Measurements from ENCODE around the gene DEFB124.

DEFB124 gene

DNA sequence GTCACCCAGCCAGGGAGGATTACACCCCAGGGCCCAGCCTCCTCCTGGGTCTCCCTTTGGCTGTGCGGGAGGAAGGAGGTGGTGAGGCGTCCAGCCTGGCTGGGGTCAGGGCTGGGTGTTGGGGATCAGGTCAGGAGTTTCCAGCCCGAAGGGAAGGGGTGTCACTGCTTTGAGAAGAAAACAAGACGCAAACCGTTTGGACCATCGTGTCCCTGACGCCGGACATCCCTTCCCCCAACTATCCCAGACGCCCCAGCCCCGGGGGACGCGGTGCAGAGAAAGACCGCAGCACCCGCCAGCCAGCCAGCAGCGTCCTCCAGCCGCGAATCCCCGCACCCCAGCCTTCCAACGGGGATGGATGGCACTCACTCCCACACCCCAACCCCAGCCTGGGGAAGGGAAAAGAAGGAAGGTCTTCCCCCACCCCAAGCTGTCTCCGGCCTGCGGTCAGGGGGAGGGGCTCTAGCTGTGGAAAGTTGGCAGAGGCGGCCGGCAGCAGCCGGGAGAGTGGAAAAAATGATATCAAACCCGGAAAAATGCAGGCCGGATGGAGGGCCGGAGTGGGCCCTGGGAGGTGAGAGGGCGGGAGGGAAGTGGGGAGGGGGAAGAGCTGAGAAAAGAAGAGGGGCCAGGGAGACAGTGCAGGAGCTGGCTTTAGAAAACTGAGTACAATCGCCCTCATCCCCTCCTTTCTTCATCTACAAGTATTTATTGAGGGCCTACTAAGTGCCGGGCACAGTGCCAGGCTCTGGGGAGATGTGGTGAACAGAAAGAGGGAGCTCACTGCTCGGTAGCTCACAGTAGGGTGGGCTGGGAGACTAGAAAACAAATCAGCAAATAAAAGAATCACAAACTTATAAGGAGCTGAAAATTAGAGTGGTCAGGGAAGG lies 10.8 kb upstream of the DEFB124 start:
- no peak overlapping the region for H3K4ac ChIP-seq (ENCODE audit: low read depth, low read length)

DNA sequence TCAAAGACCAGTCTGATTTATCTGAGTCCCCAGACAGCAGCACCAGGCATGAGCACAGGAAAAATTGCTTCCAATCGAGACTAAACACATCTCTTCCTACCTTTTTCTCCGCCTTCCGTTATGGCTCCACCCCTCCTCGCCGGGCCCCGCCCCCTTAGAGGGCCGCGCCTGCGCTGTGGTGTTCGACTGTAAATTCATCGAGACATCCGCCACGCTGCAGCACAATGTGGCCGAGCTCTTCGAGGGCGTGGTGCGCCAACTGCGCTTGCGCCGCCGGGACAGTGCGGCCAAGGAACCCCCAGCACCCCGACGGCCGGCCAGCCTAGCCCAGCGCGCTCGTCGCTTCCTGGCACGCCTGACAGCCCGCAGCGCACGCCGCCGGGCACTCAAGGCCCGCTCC lies 9.1 kb upstream of the DEFB124 start:
- Histone ChIP-seq H3K4ac (ENCODE audit: low read depth, low read length) (no peak overlapping the region), H3K4me3 (ENCODE audit: low read length) (no peak overlapping the region), H3K18ac (ENCODE audit: low read length) (no peak overlapping the region), H3K23ac (ENCODE audit: low read length) (no peak overlapping the region), H3K27me3 (ENCODE audit: insufficient read depth, low read length, poor library complexity) (no peaks in the 10 kb centered on the region), H3K79me2 (ENCODE audit: control insufficient read depth, insufficient read depth, low read length) (no peaks in the 10 kb centered on the region), H4K5ac (ENCODE audit: low read length) (no peak overlapping the region), H4K8ac (ENCODE audit: low read depth, low read length) (no peak overlapping the region), H3K4me2 (ENCODE audit: low read length) (no peak overlapping the region), H2BK120ac (ENCODE audit: low read depth, low read length) (no peak overlapping the region), H2BK5ac (ENCODE audit: low read length) (no peak overlapping the region), H3K56ac (ENCODE audit: low read length) (no peak overlapping the region), H2AK5ac (ENCODE audit: low read length) (no peak overlapping the region), H3K36me3 (ENCODE audit: control insufficient read depth, insufficient read depth, low read length) (no peaks in the 10 kb centered on the region), H2BK15ac (replicated peaks; ENCODE audit: low read depth) (no peak overlapping the region), H3K27ac (ENCODE audit: low read depth, low read length) (no peak overlapping the region), H3K9ac (ENCODE audit: low read length) (no peak overlapping the region), H3K79me1 (ENCODE audit: low read length) (no peaks in the 10 kb centered on the region), H3K4me1 (ENCODE audit: control insufficient read depth, low read depth, low read length) (no peaks in the 10 kb centered on the region)
- no CpG with 5 or more reads among the region's 36 CpGs for WGBS (ENCODE audit: extremely low coverage, insufficient coverage, low lambda C conversion rate)
- no peak for DNase-seq

More for the DNA sequence above, 10.8 kb upstream of the DEFB124 start:
- no peak overlapping the region for H4K8ac ChIP-seq (ENCODE audit: low read depth, low read length)
- no peak overlapping the region for H2BK120ac ChIP-seq (ENCODE audit: low read depth, low read length)
- no peak overlapping the region for H3K23ac ChIP-seq (ENCODE audit: low read length)
- DNase-seq, result no peak
- WGBS (ENCODE audit: extremely low coverage, insufficient coverage, low lambda C conversion rate), result no CpG with 5 or more reads among the region's 31 CpGs
- H3K79me2 ChIP-seq (ENCODE audit: control insufficient read depth, insufficient read depth, low read length), result no peaks in the 10 kb centered on the region
- H2BK15ac ChIP-seq (replicated peaks; ENCODE audit: low read depth), result no peak overlapping the region
- H4K5ac ChIP-seq (ENCODE audit: low read length), result no peak overlapping the region
- H3K9ac ChIP-seq (ENCODE audit: low read length), result no peak overlapping the region
- H2BK5ac ChIP-seq (ENCODE audit: low read length), result no peak overlapping the region
- H3K27me3 ChIP-seq (ENCODE audit: insufficient read depth, low read length, poor library complexity), result no peaks in the 10 kb centered on the region
- no peaks in the 10 kb centered on the region for H3K4me1 ChIP-seq (ENCODE audit: control insufficient read depth, low read depth, low read length)
- no peak overlapping the region for H3K4me2 ChIP-seq (ENCODE audit: low read length)
- H3K56ac ChIP-seq (ENCODE audit: low read length), result no peak overlapping the region
- no peaks in the 10 kb centered on the region for H3K36me3 ChIP-seq (ENCODE audit: control insufficient read depth, insufficient read depth, low read length)
- no peak overlapping the region for H3K4me3 ChIP-seq (ENCODE audit: low read length)
- no peak overlapping the region for H3K18ac ChIP-seq (ENCODE audit: low read length)
- no peak overlapping the region for H3K27ac ChIP-seq (ENCODE audit: low read depth, low read length)
- no peak overlapping the region for H2AK5ac ChIP-seq (ENCODE audit: low read length)
- no peaks in the 10 kb centered on the region for H3K79me1 ChIP-seq (ENCODE audit: low read length)

- no peak overlapping the region for H4K8ac ChIP-seq (ENCODE audit: low read depth, low read length)
- no peak overlapping the region for H3K9ac ChIP-seq (ENCODE audit: low read length)
- H3K4ac ChIP-seq (ENCODE audit: low read depth, low read length), result no peak overlapping the region
- H2BK15ac ChIP-seq (replicated peaks; ENCODE audit: low read depth), result no peak overlapping the region
- H3K36me3 ChIP-seq (ENCODE audit: control insufficient read depth, insufficient read depth, low read length), result no peaks in the 10 kb centered on the region
- H3K79me1 ChIP-seq (ENCODE audit: low read length), result no peaks in the 10 kb centered on the region
- WGBS (ENCODE audit: extremely low coverage, insufficient coverage, low lambda C conversion rate), result no CpG with 5 or more reads among the region's 6 CpGs
- H3K18ac ChIP-seq (ENCODE audit: low read length), result no peak overlapping the region
- no peak overlapping the region for H3K23ac ChIP-seq (ENCODE audit: low read length)
- H3K79me2 ChIP-seq (ENCODE audit: control insufficient read depth, insufficient read depth, low read length), result no peaks in the 10 kb centered on the region
- no peak overlapping the region for H2BK5ac ChIP-seq (ENCODE audit: low read length)
- H3K56ac ChIP-seq (ENCODE audit: low read length), result no peak overlapping the region
- H2AK5ac ChIP-seq (ENCODE audit: low read length), result no peak overlapping the region
- no peak for DNase-seq
- no peak overlapping the region for H3K4me3 ChIP-seq (ENCODE audit: low read length)
- no peak overlapping the region for H4K5ac ChIP-seq (ENCODE audit: low read length)
- no peak overlapping the region for H3K27ac ChIP-seq (ENCODE audit: low read depth, low read length)
- H3K4me2 ChIP-seq (ENCODE audit: low read length), result no peak overlapping the region
- no peaks in the 10 kb centered on the region for H3K27me3 ChIP-seq (ENCODE audit: insufficient read depth, low read length, poor library complexity)
- H3K4me1 ChIP-seq (ENCODE audit: control insufficient read depth, low read depth, low read length), result no peaks in the 10 kb centered on the region
- no peak overlapping the region for H2BK120ac ChIP-seq (ENCODE audit: low read depth, low read length)
Observed at GRCh38 chr20:31476643-31477215, 1.8 kb upstream of the DEFB124 start.

DNA sequence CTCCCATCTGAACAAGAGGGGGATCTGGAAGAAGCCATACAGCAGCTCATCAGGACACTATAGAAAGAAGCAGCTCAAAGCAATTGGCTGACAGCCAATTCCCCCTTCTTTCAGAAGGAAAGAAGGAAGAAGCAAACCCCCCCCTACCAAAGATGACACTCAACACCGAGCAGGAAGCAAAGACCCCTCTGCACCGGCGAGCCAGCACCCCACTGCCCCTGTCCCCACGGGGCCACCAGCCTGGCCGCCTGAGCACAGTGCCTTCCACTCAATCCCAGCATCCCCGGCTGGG lies 1.3 kb upstream of the DEFB124 start:
- no CpG with 5 or more reads among the region's 6 CpGs for WGBS (ENCODE audit: extremely low coverage, insufficient coverage, low lambda C conversion rate)
- H3K56ac ChIP-seq (ENCODE audit: low read length), result no peak overlapping the region

GRCh38 chr20:31475472-31476293 lies 756 bp upstream of the DEFB124 start:
- no peak overlapping the region for H3K23ac ChIP-seq (ENCODE audit: low read length)
- no CpG with 5 or more reads among the region's 29 CpGs for WGBS (ENCODE audit: extremely low coverage, insufficient coverage, low lambda C conversion rate)
- no peak overlapping the region for H3K4me3 ChIP-seq (ENCODE audit: low read length)

More for the DNA sequence above, 1.3 kb upstream of the DEFB124 start:
- Histone ChIP-seq H3K27ac (ENCODE audit: low read depth, low read length) (no peak overlapping the region), H3K9ac (ENCODE audit: low read length) (no peak overlapping the region), H3K23ac (ENCODE audit: low read length) (no peak overlapping the region), H2BK5ac (ENCODE audit: low read length) (no peak overlapping the region), H3K36me3 (ENCODE audit: control insufficient read depth, insufficient read depth, low read length) (no peaks in the 10 kb centered on the region), H2BK15ac (replicated peaks; ENCODE audit: low read depth) (no peak overlapping the region), H2BK120ac (ENCODE audit: low read depth, low read length) (no peak overlapping the region), H3K4me3 (ENCODE audit: low read length) (no peak overlapping the region), H3K4me2 (ENCODE audit: low read length) (no peak overlapping the region), H3K18ac (ENCODE audit: low read length) (no peak overlapping the region), H3K4me1 (ENCODE audit: control insufficient read depth, low read depth, low read length) (no peaks in the 10 kb centered on the region), H3K4ac (ENCODE audit: low read depth, low read length) (no peak overlapping the region), H4K8ac (ENCODE audit: low read depth, low read length) (no peak overlapping the region), H3K79me1 (ENCODE audit: low read length) (no peaks in the 10 kb centered on the region), H3K79me2 (ENCODE audit: control insufficient read depth, insufficient read depth, low read length) (no peaks in the 10 kb centered on the region), H2AK5ac (ENCODE audit: low read length) (no peak overlapping the region), H3K27me3 (ENCODE audit: insufficient read depth, low read length, poor library complexity) (no peaks in the 10 kb centered on the region), H4K5ac (ENCODE audit: low read length) (no peak overlapping the region)
- no peak for DNase-seq

More at GRCh38 chr20:31475472-31476293, 756 bp upstream of the DEFB124 start:
- Histone ChIP-seq H3K27ac (ENCODE audit: low read depth, low read length) (no peak overlapping the region), H3K79me1 (ENCODE audit: low read length) (no peaks in the 10 kb centered on the region), H3K36me3 (ENCODE audit: control insufficient read depth, insufficient read depth, low read length) (no peaks in the 10 kb centered on the region), H3K27me3 (ENCODE audit: insufficient read depth, low read length, poor library complexity) (no peaks in the 10 kb centered on the region), H4K5ac (ENCODE audit: low read length) (no peak overlapping the region), H3K79me2 (ENCODE audit: control insufficient read depth, insufficient read depth, low read length) (no peaks in the 10 kb centered on the region), H2BK120ac (ENCODE audit: low read depth, low read length) (no peak overlapping the region), H3K18ac (ENCODE audit: low read length) (no peak overlapping the region), H2BK15ac (replicated peaks; ENCODE audit: low read depth) (no peak overlapping the region), H2BK5ac (ENCODE audit: low read length) (no peak overlapping the region), H3K4me2 (ENCODE audit: low read length) (no peak overlapping the region), H4K8ac (ENCODE audit: low read depth, low read length) (no peak overlapping the region), H3K56ac (ENCODE audit: low read length) (no peak overlapping the region), H3K4me1 (ENCODE audit: control insufficient read depth, low read depth, low read length) (no peaks in the 10 kb centered on the region), H3K9ac (ENCODE audit: low read length) (no peak overlapping the region), H2AK5ac (ENCODE audit: low read length) (no peak overlapping the region), H3K4ac (ENCODE audit: low read depth, low read length) (no peak overlapping the region)
- no peak for DNase-seq
